Stimulated activated naive B cell treated with anti-CD40 and anti-IgM and Interleukin-4, amounts not matched to agents 10 μg/mL and 1 μg/mL and 100 μg/mL, for 72 hours (primary cell): ENCODE data around the gene PPM1K.
A peak's percentile ranks its signal among the peaks of the same experiment; 100 is the strongest.

Experiments used
- ATAC-seq, 2 donors: fragments of 150-1000 bp; cut with Tn5 transposase; replicated peaks; 2 replicates each; pipeline ENCODE4 v1.10.0; 2021; ENCODE audit warnings: moderate library complexity in 1 of 2
- DNase-seq: peaks from one replicate; pipeline ENCODE4 v3.0.0; 2021
- H3K27ac Mint-ChIP-seq: one replicate; pipeline ENCODE4 v1.8.0; 2022; ENCODE audit warnings: mild to moderate bottlenecking, mixed read lengths
- H3K27me3 Mint-ChIP-seq, 2 donors: one replicate each; pipeline ENCODE4 v1.8.0; 2022; ENCODE audit warnings: mixed read lengths in 2 of 2
- H3K36me3 Mint-ChIP-seq, 2 donors: one replicate each; pipeline ENCODE4 v1.8.0; 2022; ENCODE audit warnings: mixed read lengths in 2 of 2, mild to moderate bottlenecking in 1 of 2
- H3K4me1 Mint-ChIP-seq, 2 donors: one replicate each; pipeline ENCODE4 v1.8.0; 2022; ENCODE audit warnings: mixed read lengths in 2 of 2, mild to moderate bottlenecking in 1 of 2
- H3K4me3 Mint-ChIP-seq, 2 donors: one replicate each; pipeline ENCODE4 v1.8.0; 2022; ENCODE audit warnings: mild to moderate bottlenecking in 2 of 2, mixed read lengths in 2 of 2, moderate library complexity in 1 of 2
- H3K9me3 Mint-ChIP-seq, 2 donors: one replicate each; pipeline ENCODE4 v1.8.0; 2022; ENCODE audit warnings: mixed read lengths in 2 of 2, mild to moderate bottlenecking in 1 of 2

The PPM1K gene

GRCh38 chr4:88291003-88291402 lies 6.6 kb upstream of the PPM1K start:
- ATAC-seq, result no peak
- no peaks in the 10 kb centered on the region for H3K36me3 Mint-ChIP-seq
- no peaks in the 10 kb centered on the region for H3K27me3 Mint-ChIP-seq
- H3K4me1 Mint-ChIP-seq, result peaks cover 0 to 8% of the 10 kb centered on the region in 2 donors
- no peak overlapping the region for H3K27ac Mint-ChIP-seq
- DNase-seq, result no peak
- H3K9me3 Mint-ChIP-seq, result no peaks in the 10 kb centered on the region
- H3K4me3 Mint-ChIP-seq, result no peak overlapping the region

- no peak for DNase-seq
- Mint-ChIP-seq H3K36me3 (peaks cover 6 to 12% of the 10 kb centered on the region in 2 donors), H3K27me3 (no peaks in the 10 kb centered on the region), H3K4me3 (no peak overlapping the region), H3K9me3 (no peaks in the 10 kb centered on the region), H3K4me1 (peaks cover 10 to 30% of the 10 kb centered on the region in 2 donors), H3K27ac (no peak overlapping the region)
- ATAC-seq, result no peak
These were observed 2.5 kb upstream of the PPM1K start for GRCh38 chr4:88286897-88287296.

- peaks cover 20 to 41% of the 10 kb centered on the region in 2 donors for H3K4me1 Mint-ChIP-seq
- DNase-seq, result no peak
- H3K36me3 Mint-ChIP-seq, result peaks cover 13 to 20% of the 10 kb centered on the region in 2 donors
- peak overlapping the region; percentile 99 for H3K27ac Mint-ChIP-seq
- peak overlapping the region; percentile 92 for H3K4me3 Mint-ChIP-seq
- ATAC-seq, result no peak
- no peaks in the 10 kb centered on the region for H3K27me3 Mint-ChIP-seq
- peaks cover 0 to 1% of the 10 kb centered on the region in 2 donors for H3K9me3 Mint-ChIP-seq
These were observed 883 bp upstream of the PPM1K start for GRCh38 chr4:88285235-88285653.

GRCh38 chr4:88283661-88284438 lies 511 bp downstream of the PPM1K start:
- H3K4me1 Mint-ChIP-seq, result peaks cover 25 to 50% of the 10 kb centered on the region in 2 donors
- H3K9me3 Mint-ChIP-seq, result peaks cover 0 to 1% of the 10 kb centered on the region in 2 donors
- peak overlapping the region; percentile 92 for H3K4me3 Mint-ChIP-seq
- H3K27me3 Mint-ChIP-seq, result no peaks in the 10 kb centered on the region
- DNase-seq, result peak; percentile 67
- H3K27ac Mint-ChIP-seq, result peak overlapping the region; percentile 99
- peaks cover 19 to 26% of the 10 kb centered on the region in 2 donors for H3K36me3 Mint-ChIP-seq
- peak; percentile 49 for ATAC-seq

- Mint-ChIP-seq H3K4me1 (peaks cover 36 to 66% of the 10 kb centered on the region in 2 donors), H3K9me3 (peaks cover 7% of the 10 kb centered on the region in 2 donors), H3K27ac (peak overlapping the region; percentile 90), H3K36me3 (peaks cover 41 to 54% of the 10 kb centered on the region in 2 donors), H3K4me3 (peak overlapping the region; percentile 71 to 74), H3K27me3 (no peaks in the 10 kb centered on the region)
- no peak for ATAC-seq
- no peak for DNase-seq
These were observed 4.0 kb downstream of the PPM1K start for GRCh38 chr4:88280228-88280795.

- Mint-ChIP-seq H3K9me3 (peaks cover 7% of the 10 kb centered on the region in 2 donors), H3K27me3 (no peaks in the 10 kb centered on the region), H3K27ac (no peak overlapping the region), H3K4me3 (no peak overlapping the region), H3K36me3 (peaks cover 44 to 56% of the 10 kb centered on the region in 2 donors), H3K4me1 (peaks cover 35 to 63% of the 10 kb centered on the region in 2 donors)
- DNase-seq (no peak), ATAC-seq (no peak)
These were observed 6.6 kb downstream of the PPM1K start for GRCh38 chr4:88277711-88278225.

GRCh38 chr4:88276952-88277710 lies 7.2 kb downstream of the PPM1K start:
- peaks cover 7% of the 10 kb centered on the region in 2 donors for H3K9me3 Mint-ChIP-seq
- ATAC-seq, result no peak
- H3K4me3 Mint-ChIP-seq, result peak overlapping the region in 1 of 2 donors; percentile 30
- H3K27me3 Mint-ChIP-seq, result no peaks in the 10 kb centered on the region
- peak overlapping the region; percentile 67 for H3K27ac Mint-ChIP-seq
- peaks cover 44 to 56% of the 10 kb centered on the region in 2 donors for H3K36me3 Mint-ChIP-seq
- H3K4me1 Mint-ChIP-seq, result peaks cover 35 to 59% of the 10 kb centered on the region in 2 donors
- DNase-seq, result no peak

- Mint-ChIP-seq H3K27me3 (no peaks in the 10 kb centered on the region), H3K36me3 (peaks cover 42 to 54% of the 10 kb centered on the region in 2 donors), H3K9me3 (peaks cover 7% of the 10 kb centered on the region in 2 donors), H3K4me1 (peaks cover 29 to 53% of the 10 kb centered on the region in 2 donors), H3K4me3 (peak overlapping the region; percentile 50 to 74), H3K27ac (peak overlapping the region; percentile 51)
- DNase-seq (no peak), ATAC-seq (peak; percentile 55 to 62)
These were observed 8.3 kb downstream of the PPM1K start for GRCh38 chr4:88275949-88276515.

- Mint-ChIP-seq H3K4me3 (peak overlapping the region; percentile 50 to 74), H3K4me1 (peaks cover 27 to 49% of the 10 kb centered on the region in 2 donors), H3K27ac (peak overlapping the region; percentile 51), H3K36me3 (peaks cover 43 to 53% of the 10 kb centered on the region in 2 donors), H3K9me3 (peaks cover 6 to 7% of the 10 kb centered on the region in 2 donors), H3K27me3 (no peaks in the 10 kb centered on the region)
- peak; percentile 98 for ATAC-seq
- peak; percentile 13 for DNase-seq
These were observed 8.8 kb downstream of the PPM1K start for GRCh38 chr4:88275516-88275915.

GRCh38 chr4:88268913-88269312 lies 15.4 kb downstream of the PPM1K start:
- peaks cover 0 to 1% of the 10 kb centered on the region in 2 donors for H3K9me3 Mint-ChIP-seq

GRCh38 chr4:88264336-88264735 lies 20.0 kb downstream of the PPM1K start:
- no peak for ATAC-seq
- H3K9me3 Mint-ChIP-seq, result peaks cover 0 to 1% of the 10 kb centered on the region in 2 donors

More at GRCh38 chr4:88268913-88269312, 15.4 kb downstream of the PPM1K start:
- no peaks in the 10 kb centered on the region for H3K27me3 Mint-ChIP-seq
- DNase-seq, result no peak
- H3K27ac Mint-ChIP-seq, result no peak overlapping the region
- peaks cover 2 to 3% of the 10 kb centered on the region in 2 donors for H3K4me1 Mint-ChIP-seq
- no peak overlapping the region for H3K4me3 Mint-ChIP-seq
- ATAC-seq, result no peak
- peaks cover 22 to 30% of the 10 kb centered on the region in 2 donors for H3K36me3 Mint-ChIP-seq

GRCh38 chr4:88257726-88258125 lies 26.6 kb downstream of the PPM1K start:
- H3K36me3 Mint-ChIP-seq, result peaks cover 7 to 26% of the 10 kb centered on the region in 2 donors
- no peaks in the 10 kb centered on the region for H3K27me3 Mint-ChIP-seq
- DNase-seq (no peak), ATAC-seq (no peak)
- H3K9me3 Mint-ChIP-seq, result no peaks in the 10 kb centered on the region
- H3K27ac Mint-ChIP-seq, result no peak overlapping the region
- H3K4me1 Mint-ChIP-seq, result peaks cover 0 to 8% of the 10 kb centered on the region in 2 donors
- no peak overlapping the region for H3K4me3 Mint-ChIP-seq

More at GRCh38 chr4:88264336-88264735, 20.0 kb downstream of the PPM1K start:
- Mint-ChIP-seq H3K36me3 (peaks cover 26 to 32% of the 10 kb centered on the region in 2 donors), H3K4me3 (no peak overlapping the region), H3K27ac (no peak overlapping the region), H3K4me1 (peaks cover 0 to 8% of the 10 kb centered on the region in 2 donors), H3K27me3 (no peaks in the 10 kb centered on the region)
- DNase-seq, result no peak

- peaks cover 2 to 12% of the 10 kb centered on the region in 2 donors for H3K36me3 Mint-ChIP-seq
- H3K4me1 Mint-ChIP-seq, result peaks cover 0 to 6% of the 10 kb centered on the region in 2 donors
- no peak overlapping the region for H3K4me3 Mint-ChIP-seq
- no peaks in the 10 kb centered on the region for H3K9me3 Mint-ChIP-seq
- no peak overlapping the region for H3K27ac Mint-ChIP-seq
- ATAC-seq, result no peak
- no peak for DNase-seq
- no peaks in the 10 kb centered on the region for H3K27me3 Mint-ChIP-seq
These were observed 29.2 kb downstream of the PPM1K start for GRCh38 chr4:88255111-88255510.

GRCh38 chr4:88251924-88252323 lies 32.4 kb downstream of the PPM1K start:
- no peaks in the 10 kb centered on the region for H3K27me3 Mint-ChIP-seq
- no peak overlapping the region for H3K27ac Mint-ChIP-seq
- H3K4me3 Mint-ChIP-seq, result no peak overlapping the region
- H3K9me3 Mint-ChIP-seq, result no peaks in the 10 kb centered on the region
- H3K4me1 Mint-ChIP-seq, result no peaks in the 10 kb centered on the region
- ATAC-seq (no peak), DNase-seq (no peak)
- peaks cover 0 to 3% of the 10 kb centered on the region in 2 donors for H3K36me3 Mint-ChIP-seq
